ENCODE results near the gene ABCA3.

Gene ABCA3

GRCh38 chr16:2233046-2233775 lies 107.3 kb downstream of the ABCA3 start:
- DNase-seq, result no peak

DNA sequence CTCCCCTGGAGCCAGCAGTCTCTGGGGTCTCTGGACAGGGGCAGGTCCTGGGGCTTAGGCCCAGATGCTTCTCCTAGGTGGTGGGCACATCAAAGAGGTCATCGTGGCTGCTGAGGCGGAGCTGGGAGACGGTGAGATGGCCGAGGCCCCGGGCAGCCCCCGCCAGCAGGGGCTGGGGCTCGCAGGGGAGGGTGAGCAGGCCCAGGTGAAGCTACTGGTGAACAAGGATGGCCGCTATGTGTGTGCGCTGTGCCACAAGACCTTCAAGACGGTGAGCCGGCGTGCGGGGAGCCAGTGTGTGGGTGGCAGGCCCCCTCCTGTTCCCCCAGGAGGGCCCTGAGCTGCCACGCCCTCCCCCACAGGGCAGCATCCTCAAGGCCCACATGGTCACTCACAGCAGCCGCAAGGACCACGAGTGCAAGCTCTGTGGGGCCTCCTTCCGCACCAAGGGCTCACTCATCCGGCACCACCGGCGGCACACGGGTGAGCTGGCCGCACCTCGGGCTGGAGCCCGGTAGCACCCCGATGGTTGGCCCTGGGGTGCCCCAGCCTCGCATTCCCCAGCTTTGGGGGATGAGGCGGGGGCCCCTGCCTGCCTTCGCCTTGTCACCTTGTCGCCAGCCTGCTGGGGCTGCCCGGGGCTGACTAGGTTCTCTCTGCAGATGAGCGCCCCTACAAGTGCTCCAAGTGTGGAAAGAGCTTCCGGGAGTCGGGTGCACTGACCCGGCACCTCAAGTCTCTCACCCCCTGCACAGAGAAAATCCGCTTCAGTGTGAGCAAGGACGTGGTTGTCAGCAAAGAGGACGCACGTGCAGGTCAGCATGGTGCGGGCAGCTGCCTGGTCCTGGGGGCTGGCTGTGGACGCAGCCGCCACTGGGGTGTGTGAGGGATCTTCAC lies 108.2 kb downstream of the ABCA3 start:
- no peak for DNase-seq

DNA sequence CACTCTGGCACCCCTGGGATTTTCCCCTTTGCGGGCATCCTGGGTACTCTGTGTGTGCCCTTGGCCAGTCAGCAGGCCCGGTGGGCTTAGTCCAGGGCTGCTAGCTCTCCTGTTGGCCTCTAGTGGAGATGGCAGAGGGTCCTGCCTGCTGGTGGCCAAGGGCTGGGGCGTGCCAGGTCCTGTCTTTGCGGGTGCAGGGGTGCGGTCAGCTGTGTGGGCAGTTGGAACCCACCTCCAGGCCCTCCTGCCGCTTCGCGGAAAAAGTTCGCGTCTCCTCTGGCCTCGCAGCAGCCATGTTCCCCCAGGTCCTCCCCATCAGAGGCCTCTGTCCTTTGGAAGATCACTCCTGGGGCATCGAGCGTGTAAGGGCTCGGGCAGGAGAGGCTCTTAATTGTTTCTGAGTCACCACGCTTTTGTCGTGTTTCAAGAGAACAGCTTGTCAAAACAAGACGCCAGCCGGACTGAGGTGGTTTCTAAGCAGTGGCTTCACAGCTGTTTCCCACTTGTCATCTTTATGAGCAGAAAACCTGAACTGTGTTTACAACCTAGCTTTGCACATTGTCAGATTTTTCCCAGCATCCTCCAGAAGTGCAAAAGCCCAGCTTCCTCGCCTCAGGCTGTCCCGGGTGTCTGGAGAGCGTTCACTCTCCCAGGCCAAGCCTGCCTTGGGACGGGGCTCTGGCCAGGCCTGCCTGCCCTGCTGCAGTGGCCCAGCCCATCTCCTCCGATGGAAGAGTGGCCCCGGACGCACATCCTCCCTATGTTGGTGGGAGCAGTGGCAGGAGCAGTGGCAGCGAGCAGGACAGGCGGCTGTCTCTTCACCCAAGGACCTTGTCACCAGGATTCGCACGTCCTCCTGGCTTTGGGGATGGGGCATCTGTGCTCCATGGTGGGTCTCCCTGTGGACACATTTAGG lies 109.3 kb downstream of the ABCA3 start:
- no peak for DNase-seq

DNA sequence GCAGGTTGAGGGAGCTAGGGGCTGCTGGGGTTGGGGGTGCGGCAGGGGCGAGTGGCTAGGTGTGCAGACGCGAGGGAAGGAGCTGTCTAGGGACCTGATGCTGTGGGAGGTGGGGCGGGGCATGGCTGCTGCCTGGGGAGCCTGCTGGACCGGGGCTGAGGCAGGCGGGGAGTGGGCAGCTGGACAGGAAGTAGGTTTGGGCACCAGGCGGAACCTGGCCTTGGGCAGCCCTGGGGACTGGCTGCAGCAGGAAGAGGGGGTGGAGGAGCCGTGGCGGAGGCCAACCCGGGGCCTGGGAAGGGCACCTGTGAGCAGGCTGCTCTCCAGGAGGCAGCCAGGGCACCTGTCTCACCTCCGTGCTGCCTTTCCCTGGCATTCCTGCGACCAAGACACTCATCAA lies 110.2 kb downstream of the ABCA3 start:
- DNase-seq, result no peak

GRCh38 chr16:2229632-2230250 lies 110.8 kb downstream of the ABCA3 start:
- DNase-seq, result no peak

GRCh38 chr16:2229091-2229490 lies 111.4 kb downstream of the ABCA3 start:
- no peak for DNase-seq

DNA sequence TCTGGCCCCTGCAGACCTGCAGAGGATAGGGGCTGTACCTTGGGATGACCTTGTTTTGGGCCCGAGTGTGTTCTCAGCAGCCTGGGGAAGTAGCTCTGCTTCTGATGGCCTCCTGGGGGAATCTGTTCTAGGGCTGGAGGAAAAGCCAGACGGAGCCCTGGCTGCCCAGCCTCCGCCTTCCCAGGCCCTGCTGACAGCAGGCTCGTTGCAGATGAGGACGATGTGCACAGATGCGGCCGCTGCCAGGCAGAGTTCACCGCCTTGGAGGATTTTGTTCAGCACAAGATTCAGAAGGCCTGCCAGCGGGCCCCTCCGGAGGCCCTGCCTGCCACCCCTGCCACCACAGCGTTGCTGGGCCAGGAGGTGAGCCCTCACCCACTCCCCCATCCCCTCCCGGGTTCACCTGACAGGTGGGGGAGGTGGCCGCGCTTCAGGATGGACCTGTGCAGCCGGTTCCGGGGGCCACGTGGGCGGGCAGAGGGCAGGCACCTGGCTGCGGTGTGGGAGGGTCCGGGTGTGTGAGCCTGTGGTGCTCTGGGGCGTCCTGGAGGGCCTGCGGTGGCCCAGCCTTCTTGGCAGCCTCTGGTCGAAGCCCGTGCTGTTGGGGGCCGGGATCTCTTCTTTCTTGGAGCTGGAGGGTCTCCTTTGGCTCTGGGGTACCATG lies 112.2 kb downstream of the ABCA3 start:
- no peak for DNase-seq

DNA sequence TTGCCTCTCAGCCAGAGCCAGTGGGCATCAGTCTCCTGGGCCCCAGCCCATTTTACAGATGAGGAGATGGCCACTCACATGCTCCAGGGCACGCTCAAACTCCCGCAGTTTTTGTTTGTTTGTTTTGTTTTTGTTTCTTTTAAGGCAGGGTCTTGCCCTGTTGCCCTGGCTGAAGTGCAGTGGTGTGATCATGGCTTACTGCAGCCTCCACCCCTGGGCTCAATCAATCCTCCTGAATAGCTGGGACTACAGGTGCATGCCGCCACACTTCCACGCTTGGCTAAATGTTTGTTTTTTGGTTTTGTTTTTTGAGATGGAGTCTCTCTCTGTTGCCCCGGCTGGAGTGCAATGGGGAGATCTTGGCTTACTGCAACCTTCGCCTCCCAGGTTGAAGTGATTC lies 113.6 kb downstream of the ABCA3 start:
- no peak for DNase-seq

GRCh38 chr16:2226245-2226793 lies 114.2 kb downstream of the ABCA3 start:
- DNase-seq, result no peak
